NB4 (cell line): ENCODE results near the gene GPATCH3.

ENCODE experiments used
- DNase-seq: peaks from one replicate; pipeline ENCODE4 v3.0.0; 2010; ENCODE audit warnings: low read depth
- H3K4me3 ChIP-seq: one replicate; pipeline ENCODE4 v1.5.1; 2011; ENCODE audit warnings: mild to moderate bottlenecking, low read depth, low read length, moderate library complexity
- MAX ChIP-seq: IDR thresholded peaks from 2 replicates; pipeline ENCODE4 v1.6.1; 2011; ENCODE audit warnings: low read depth, low read length
- MYC ChIP-seq: IDR thresholded peaks from 2 replicates; pipeline ENCODE4 v1.6.1; 2011; ENCODE audit warnings: low read depth, low read length
- POLR2A ChIP-seq: IDR thresholded peaks from 2 replicates; pipeline ENCODE4 v1.6.1; 2011; ENCODE audit warnings: mild to moderate bottlenecking; ENCODE audit not compliant: insufficient read length; ENCODE audit errors: extremely low read depth
- TF ChIP-seq, protein P1 (sequence below): IDR thresholded peaks from one replicate; pipeline ENCODE4 v1.5.1; 2012; ENCODE audit warnings: low read depth, low read length

Gene GPATCH3

DNA sequence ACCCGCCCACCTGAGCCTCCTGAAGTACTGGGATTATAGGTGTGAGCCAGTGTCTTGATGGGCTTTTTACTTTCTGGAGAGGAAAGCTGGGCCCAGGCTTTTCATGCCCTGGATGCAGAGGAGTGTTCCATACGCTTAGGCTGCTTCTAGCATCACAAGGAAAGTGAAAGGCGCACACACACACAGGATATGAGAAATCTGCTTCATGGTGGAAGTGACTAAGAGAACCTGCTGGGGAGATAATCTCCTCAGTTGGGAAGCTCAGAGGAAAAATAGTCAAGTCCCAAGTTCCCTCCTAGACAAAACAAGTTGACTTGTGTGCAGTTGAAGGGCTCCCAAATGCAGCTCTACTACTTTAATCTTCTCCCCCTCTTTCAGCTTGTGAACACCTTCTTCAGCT, 23.4 kb upstream of the GPATCH3 start:
- H3K4me3 ChIP-seq: no peak overlapping the region
- no peak for DNase-seq
- TF ChIP-seq MYC (no peak), MAX (no peak), POLR2A (no peak)
- TF ChIP-seq, protein P1, sequence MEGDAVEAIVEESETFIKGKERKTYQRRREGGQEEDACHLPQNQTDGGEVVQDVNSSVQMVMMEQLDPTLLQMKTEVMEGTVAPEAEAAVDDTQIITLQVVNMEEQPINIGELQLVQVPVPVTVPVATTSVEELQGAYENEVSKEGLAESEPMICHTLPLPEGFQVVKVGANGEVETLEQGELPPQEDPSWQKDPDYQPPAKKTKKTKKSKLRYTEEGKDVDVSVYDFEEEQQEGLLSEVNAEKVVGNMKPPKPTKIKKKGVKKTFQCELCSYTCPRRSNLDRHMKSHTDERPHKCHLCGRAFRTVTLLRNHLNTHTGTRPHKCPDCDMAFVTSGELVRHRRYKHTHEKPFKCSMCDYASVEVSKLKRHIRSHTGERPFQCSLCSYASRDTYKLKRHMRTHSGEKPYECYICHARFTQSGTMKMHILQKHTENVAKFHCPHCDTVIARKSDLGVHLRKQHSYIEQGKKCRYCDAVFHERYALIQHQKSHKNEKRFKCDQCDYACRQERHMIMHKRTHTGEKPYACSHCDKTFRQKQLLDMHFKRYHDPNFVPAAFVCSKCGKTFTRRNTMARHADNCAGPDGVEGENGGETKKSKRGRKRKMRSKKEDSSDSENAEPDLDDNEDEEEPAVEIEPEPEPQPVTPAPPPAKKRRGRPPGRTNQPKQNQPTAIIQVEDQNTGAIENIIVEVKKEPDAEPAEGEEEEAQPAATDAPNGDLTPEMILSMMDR: no peak

GRCh38 chr1:26922901-26923300, 22.6 kb upstream of the GPATCH3 start:
- TF ChIP-seq POLR2A (no peak), MYC (no peak), MAX (no peak)
- TF ChIP-seq, protein P1: no peak
- DNase-seq: no peak
- peak overlapping the region; percentile 79 for H3K4me3 ChIP-seq

- TF ChIP-seq MYC: no peak; the same call in 1 of the 2 replicates
- TF ChIP-seq, protein P1: no peak
- TF ChIP-seq MAX: no peak
- TF ChIP-seq POLR2A: no peak
- peak overlapping the region; percentile 79 for H3K4me3 ChIP-seq
- DNase-seq: no peak
Measured at GRCh38 chr1:26922431-26922729, 22.1 kb upstream of the GPATCH3 start.

DNA sequence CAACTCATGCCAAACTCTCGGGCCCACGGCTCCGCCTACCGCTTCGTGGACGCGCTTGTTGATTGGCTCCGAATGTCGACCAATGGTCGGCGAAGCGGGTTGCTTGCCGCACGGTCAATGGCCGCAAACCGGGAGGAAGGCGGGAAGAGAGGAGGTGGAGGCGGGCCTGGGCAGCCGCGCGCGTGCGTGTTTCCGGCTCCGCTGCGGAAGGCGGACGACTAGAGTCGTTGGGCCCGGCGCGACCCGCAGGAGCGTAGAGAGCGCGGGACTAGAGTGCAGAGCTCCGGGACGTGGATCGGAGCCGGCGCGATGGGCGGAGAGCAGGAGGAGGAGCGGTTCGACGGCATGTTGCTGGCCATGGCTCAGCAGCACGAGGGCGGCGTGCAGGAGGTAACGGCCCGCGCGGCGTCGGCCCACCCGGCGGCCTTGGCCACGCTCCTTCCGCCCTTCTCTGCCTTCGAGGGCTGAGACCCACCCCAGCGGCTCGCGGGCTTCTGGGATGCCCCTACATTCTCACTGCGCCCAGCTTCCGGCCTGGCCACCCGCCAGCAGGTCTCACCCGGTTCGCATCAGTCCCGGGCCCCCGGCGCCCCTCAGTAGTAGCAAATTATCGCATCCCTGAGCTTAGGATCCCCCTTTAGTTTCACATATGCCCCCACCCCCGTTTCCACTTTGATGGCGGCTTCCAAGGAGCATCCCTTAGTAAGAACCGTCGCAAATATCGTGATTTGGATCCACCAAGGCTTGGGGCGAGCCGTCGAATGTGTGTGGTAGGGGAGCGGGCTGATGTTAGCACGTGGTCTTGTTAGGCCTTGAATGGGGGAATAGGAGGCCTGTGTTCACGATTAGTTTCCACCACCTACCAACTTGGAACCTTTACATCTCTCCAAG, 21.5 kb upstream of the GPATCH3 start, which contains the start of gene NUDC:
Gene NUDC (plus strand): TSS at position 204 of the 891 bp plus-strand sequence. CDS start 106 bp downstream, at position 310.
- H3K4me3 ChIP-seq: peak within 1 kb of the TSS; percentile 79
- peak; percentile 97 for DNase-seq
- TF ChIP-seq MAX: peak; percentile 87
- peak; percentile 78 for TF ChIP-seq POLR2A
- peak; percentile 70 for TF ChIP-seq MYC
- TF ChIP-seq, protein P1: no peak

DNA sequence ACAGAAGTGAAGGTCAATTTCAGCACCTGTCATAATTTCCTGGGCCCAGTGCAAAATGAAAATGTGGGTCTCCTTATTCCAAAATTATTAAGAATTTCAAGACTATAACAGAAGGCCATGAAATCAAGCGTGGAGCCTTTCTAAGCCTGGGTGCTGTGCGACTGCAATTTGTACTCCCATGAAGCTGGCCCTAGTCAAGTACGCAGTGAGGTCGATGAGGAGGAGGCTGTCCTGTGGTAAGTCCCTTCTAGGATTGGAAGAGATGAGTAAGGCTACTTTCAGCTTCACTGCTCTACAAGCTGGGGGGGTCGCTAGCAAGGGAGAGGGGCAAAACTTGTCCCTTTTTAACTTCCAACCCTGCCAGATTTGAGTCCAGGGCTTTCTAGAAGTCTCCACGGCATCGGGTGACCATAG, 20.9 kb upstream of the GPATCH3 start:
- DNase-seq: no peak
- TF ChIP-seq, protein P1: no peak
- TF ChIP-seq MAX (no peak), MYC (no peak), POLR2A (no peak)
- peak overlapping the region; percentile 79 for H3K4me3 ChIP-seq
